Erythroblast (primary cell): ENCODE measurements around the gene LY6G6C.

Experiments used
- GATA1 ChIP-seq: IDR thresholded peaks from 2 replicates; pipeline ENCODE4 v1.6.1; 2011; ENCODE audit warnings: low read depth, mild to moderate bottlenecking, control low read depth, low read length, moderate library complexity
- POLR2A ChIP-seq: IDR thresholded peaks from 2 replicates; pipeline ENCODE4 v1.6.1; 2011; ENCODE audit warnings: mild to moderate bottlenecking, low read length

- TF ChIP-seq POLR2A: no peak
- TF ChIP-seq GATA1: no peak
Observed at GRCh38 chr6:31732029-31732428, 10.5 kb upstream of the LY6G6C start.
